Upper lobe of left lung (tissue), 4 donors: ENCODE measurements around the gene ASTN2.

ENCODE experiments used
- CTCF ChIP-seq, 6 experiments: fragments of 450-650 bp in 4 of 6; fragments of 200-600 bp in 2 of 6; sonication (generic) in 2 of 6; IDR thresholded peaks; one replicate each; pipeline ENCODE4 v1.5.1; 2016 to 2019; ENCODE audit warnings: antibody characterized with exemption in 6 of 6
- POLR2AphosphoS5 ChIP-seq, 2 donors: sonication (generic); formaldehyde crosslinking; IDR thresholded peaks; one replicate each; pipeline ENCODE4 v1.5.1; 2017; ENCODE audit warnings: antibody characterized with exemption in 2 of 2

DNA sequence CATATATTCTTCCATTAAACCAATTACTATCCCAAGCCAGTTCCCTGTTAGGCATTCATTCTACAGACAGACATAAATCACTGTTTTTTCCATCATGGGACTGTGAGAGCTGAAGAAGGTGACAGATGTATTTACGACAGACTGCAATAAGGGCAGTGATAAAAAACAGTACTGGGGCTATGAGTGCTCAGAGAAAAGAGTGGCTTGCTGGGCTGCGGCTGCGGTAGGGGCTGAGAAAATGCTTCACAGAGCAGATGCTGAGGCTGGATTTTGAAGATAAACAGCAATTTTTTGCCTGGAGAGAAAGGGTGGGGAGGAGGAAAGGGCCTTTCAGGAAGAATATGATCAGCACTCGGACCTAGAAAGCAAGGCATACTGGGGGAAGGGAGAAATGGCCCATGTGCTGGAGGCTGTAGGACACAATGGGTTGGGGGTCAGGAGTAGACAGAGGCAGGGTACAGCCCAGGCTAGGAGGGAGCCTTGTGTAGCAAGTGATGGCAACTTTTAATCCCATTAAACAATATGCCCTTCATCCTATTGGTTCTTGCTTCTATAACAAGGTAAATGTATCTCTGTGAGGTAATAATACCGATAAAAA, 279.3 kb downstream of the ASTN2 start:
- TF ChIP-seq CTCF (IDR thresholded peaks at IDR 0.05) (no peak), POLR2AphosphoS5 (IDR thresholded peaks at IDR 0.05) (no peak)
